HG02870 (cell line): ENCODE measurements around the gene LTBR.

ENCODE experiments used
- ATAC-seq: cut with Tn5 transposase; IDR thresholded peaks from one replicate; pipeline ENCODE4 v1.9.1; 2021; ENCODE audit warnings: mild to moderate bottlenecking, moderate library complexity; ENCODE audit not compliant: unreplicated experiment

LTBR gene

DNA sequence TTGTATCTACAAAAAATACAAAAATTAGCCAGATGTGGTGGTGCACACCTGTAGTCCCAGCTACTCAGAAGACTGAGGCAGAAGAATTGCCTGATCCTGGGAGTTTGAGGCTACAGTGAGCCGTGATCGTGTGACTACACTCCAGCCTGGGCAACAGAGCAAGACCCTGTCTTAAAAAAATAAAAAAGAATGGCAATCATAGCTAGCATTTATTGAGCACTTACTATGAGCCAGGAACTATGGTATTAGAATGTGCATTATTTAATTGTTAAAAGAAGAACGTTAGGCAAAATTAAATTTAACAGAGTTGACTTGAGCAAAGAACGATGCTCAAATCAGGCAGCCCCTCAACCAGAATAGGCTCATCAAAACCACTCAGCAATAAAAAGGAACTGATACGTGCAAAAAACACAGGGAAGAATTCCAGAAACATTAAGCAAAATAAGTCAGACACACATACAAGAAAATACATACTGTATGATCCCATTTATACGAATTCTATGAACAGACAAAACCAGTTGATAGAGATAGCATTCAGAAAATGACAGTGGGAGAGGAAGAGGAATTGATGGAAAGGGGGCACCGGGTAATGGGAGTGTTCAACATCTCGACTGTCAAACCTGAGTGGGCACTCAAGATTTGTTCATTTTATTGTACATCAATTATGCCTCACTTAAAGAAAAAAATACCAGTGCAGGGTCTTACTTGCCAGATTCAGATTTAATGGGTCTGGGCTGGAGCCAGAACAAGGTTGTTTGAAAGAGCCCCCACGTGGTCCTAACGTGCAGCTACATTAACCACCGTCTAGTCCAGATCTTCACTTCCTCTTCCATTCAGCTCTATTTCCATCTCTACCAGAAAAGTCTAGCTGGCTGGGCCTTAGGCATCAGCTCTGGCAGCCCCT lies 16.6 kb upstream of the LTBR start:
- ATAC-seq, result no peak

DNA sequence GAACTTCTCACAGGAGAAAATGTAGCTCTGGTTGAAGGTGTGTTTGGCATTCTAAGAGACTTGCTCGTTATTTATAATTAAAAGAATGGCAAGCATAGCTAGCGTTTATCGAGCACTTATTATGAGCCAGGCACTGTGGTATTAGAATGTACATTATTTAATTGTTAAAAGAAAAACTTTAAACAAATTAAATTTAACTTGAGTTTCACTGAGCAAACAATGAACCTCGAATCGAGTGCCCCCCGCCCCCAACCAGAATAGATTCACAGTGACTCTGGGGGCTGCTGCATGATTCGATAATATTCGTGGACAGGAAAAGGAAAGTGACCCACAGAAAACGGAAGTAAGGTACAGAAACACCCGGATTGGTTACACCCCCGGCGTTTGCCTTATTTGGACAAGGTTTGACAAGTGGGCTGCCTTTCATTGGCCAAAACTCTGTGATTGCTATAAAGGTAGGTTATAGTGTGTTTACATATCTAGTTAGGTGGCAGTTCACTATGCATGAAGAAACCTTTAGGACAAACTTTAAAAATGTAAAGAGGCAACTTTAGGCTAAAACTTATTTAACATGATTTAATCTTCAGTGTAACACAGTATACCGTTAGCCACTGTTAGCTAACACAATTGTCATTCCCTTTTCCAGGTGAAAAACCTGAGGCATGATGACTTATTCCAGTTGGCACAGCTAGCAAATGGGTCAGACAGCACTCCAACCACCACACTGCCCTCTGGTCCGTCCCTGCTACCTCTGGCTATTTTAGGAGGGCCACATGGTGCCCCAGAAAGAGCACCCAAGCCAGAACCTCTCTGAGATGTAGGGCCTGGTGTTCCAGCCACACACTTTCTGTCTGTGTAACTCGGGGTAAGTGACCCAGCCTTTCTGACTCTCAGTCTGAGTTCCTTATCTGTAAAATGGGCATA lies 15.7 kb upstream of the LTBR start:
- ATAC-seq, result no peak

DNA sequence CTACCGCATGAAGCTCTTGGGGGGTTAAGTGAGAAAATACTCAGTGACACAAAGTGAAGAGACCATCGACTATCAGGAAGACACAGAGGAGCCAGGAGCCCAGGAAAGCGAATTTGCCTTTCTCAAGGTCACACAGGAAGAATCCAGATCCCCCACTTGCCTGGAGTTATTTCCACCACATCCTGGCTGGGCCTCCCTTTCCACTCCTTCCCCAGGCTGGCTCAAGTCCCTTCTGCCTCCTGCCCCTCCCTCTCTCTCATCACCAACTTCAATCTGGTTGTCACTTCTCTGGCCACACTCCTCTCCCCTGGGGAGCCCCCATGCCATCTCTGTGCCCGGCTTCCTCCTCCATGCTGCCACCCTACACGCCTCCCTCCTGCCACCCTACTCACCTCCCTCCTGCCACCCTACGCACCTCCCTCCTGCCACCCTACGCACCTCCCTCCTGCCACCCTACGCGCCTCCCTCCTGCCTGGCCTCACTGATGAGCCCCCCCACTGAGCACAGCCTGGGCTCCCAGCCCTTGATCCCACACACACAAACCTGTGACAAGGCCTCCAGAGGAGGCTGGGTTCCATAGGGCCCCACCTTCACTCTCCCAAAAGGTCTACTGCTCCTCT lies 14.9 kb upstream of the LTBR start:
- no peak for ATAC-seq

DNA sequence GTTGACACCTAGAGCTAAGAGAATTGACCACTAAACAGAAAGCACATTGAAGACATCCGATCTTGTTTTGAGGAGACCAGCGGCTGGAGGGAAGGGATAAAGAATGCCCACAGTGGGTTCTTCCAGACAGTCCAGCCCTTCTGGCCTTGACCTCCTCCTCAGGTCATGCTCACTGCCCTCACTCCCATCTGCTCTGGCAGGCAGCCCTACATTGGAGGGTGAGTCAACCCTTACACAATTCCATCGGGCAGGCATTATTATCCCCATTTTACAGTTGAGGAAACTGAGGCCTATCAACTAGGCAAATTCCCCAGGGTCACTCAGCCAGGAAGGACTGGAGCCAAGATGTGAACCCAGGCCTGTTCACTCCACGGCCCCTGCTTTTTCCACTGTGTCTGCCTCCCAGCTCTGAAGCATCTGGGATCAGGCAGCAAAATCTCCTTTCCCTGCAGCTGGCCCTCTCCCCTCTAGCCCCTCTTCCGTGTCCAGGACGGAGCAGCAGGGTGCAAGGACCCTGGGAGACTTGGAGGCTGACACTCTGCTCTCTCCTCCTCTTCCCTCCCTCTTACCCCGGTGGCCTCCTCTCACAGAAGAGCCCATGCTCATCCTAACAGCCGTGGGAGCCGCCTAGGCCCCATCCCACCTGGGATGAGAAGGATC lies 13.9 kb upstream of the LTBR start:
- ATAC-seq, result no peak

DNA sequence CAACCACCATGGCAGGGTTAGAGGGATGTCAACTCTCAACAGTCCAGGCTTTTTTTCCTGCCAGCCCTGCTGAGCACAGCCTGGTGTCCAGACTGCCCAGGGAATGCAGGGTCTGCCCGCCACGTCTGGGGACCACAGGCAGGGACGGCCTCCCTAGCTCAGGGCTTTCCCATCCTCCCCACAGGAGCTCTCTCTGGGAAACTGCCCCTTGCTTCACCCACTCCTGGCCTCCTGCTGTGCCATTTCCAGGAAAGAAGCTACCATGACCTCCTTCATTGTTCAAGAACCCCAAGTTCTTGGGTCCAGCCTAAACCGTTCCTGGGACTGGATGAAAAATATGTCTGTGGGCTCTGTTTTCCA lies 13.4 kb upstream of the LTBR start:
- no peak for ATAC-seq

DNA sequence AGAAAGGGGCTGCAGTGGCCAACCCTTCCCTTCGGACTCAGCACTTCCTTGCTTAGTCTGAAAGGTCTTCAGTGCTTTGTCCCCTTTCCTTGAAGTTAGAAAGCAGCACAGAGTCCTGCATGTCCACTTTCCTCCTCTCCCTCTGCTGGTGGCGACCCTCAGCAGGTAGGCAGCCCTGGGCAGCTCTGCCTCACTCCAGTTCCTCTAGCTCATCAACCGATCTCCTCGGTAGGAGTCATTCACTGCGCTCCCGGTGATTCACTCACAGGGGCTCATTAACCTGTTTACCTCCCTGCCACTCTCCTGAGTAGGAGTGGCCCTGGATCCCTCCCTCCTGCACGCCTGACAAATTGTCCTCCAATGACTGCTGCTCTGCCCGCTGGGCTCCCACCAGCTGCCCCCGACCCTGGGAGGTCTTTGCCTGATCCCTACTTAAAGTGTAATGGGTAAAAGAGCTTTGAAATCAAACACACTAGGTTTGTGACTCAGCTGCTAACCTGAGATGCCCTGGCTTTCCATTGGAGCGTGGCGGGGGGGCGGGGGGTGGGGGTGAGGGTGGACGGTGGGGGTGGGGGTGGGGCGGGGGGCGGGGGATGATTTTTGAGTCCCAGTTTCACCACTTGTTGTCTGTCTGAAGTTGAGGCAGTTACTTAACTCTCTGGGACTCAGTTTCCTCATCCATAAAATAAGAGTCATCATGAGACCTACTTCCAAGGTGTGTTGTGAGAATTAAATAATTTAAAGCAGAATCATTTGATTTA lies 12.8 kb upstream of the LTBR start:
- no peak for ATAC-seq

DNA sequence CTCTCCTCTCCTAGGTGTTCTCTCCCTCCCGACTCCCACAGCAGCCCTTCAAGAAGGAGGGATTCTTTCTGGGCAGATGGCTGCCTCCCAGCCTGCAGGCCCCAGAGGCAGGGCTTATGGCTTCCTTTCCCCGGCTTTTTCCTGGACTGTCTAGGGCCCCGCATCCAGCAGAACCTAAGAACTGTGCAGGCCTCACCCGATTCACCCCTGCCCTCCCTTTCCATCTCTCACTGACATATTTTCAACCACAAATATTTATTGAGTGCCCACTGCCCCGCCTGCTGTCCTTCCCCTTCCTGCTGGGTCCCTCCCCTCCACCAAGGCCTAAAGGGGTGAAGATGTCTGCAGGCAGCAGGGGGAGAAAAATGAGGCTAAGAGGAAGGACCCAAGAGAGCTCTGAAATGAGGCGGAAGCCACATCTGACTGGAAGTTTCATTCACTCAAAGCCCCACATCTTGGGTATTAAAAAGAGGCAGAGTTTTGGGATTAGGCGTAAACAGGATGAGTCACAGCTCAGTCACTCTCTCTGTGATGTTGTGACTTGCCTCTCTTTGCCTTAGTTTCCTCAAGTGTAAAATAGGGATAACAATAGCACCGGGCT lies 11.5 kb upstream of the LTBR start:
- no peak for ATAC-seq

DNA sequence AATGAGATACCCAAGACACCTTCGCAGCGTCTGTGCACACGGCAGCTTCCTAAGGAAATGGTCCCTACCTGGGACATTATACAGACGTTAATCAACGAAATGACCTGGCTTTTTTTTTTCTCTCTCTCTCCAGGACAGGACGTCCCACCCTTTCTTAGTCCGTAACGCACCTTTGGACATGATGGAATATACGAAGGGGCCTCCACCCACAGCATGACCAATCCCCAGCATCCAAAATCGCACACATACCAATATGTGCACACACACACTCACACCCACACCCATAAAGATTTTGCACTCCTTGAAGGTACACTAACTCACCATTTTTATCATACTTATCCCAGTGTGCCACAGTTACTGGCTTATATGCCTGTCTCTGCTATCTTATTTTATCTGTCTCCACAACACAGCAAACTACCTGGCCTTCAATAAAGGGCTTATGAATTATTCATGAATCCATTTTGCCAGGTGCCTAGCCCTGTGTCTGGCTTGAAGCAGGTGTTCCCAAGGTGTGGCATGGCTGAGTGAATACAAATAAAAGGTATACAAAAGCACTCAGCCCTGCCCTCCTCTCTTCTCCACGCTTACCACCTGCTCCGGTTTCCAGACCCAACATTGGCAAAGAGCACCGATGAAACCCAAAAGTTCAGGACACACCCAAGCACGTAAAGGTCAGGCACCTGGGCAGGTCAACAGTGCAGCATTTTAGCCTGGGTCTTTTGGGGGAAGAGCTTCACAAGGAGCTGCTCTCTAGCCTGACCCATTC lies 10.8 kb upstream of the LTBR start:
- ATAC-seq, result no peak

DNA sequence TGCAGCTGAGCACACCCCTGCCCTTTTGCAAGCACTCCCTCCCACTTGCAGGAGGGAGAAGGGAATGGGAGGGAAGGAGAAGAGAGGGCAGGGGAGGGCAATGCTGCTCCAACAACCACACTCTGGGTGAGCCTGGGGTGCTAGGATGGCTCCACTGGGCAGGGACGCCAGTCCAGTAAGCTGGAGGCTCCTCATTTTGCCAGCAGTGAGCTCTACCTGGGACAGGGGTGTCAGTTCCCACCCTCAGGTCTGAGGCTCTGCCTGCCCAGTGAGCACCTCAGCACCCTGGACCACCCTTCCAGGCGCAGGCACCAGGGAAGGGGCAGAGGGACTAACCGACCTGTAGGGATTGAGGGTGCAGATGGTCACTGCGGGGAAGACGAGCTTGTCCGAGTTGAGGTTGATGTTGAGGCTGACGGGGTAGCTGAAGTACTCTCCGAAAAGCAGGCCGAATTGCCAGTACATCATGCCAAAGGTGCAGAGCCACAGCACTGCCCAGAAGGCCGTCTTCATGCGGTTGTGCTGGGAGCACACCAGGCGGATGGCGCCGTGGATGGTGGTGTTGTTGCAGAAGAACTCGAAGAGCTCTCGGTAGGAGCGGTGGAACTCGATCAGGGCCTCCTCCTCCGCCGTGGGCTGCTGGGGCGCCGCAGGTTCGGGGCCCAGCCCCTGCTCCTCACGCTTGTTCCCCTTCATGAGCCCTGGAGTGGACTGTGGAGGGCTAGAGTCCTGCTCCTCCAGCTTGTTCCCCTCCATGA lies 9.8 kb upstream of the LTBR start:
- ATAC-seq, result no peak

DNA sequence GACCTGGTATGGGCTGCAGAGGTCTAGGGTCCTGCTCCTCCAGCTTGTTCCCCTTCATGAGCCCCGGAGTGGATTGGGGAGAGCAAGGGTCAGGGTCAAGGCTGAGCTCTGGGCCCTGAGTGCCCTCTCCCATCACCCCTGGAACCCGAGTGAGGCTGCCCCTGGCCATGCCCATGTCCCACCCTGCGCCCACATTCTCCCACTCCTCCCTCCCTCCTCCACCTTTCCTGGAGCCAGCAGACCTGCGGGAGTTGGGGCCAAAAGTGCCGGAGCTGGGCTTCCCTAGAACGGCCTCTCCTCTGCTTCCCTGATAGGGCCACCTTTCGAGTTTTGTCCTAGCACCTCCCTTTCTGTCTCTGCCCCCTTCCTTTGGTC lies 9.2 kb upstream of the LTBR start:
- ATAC-seq, result no peak

DNA sequence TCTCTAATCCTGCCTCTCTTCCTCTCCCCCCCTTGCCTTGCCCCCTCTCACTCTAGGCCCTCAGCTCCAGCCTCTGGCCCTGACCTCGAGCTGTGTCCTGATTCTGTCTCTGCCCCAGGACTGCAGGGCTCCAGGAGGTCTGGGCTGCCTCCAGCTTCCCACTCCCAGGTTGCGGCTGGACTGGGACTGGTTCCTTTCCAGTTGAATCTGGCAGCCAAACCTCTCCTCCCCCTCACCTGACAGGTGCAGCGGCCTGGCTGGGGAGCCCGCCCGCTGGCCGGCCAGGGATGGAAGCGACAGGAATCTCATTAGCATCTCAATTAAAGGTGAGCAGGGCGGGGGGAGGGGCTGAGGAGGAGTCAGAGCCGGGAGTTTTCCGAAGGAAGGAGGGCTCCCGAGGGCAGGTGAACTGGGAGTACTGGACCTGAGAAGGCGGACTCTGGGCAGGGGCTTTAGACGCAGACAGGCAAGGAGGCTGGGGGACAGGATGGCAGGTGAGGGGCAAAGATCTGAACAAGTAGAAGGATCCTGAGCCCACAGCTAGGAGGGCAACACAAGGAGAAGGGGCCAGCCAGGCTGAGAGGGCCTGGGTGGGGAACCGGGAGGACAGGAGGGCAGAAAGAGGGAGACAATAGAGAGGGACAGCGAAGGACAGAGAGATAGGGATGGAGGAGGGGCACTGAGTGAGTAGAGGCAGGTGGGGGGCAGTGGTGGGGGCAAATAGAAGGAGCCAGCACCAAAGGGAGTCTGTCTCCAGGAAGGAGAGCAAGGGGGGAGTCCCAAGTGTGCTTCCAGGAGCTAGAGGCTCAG lies 8.5 kb upstream of the LTBR start, which contains the start of gene SCNN1A:
TSS of gene SCNN1A (minus strand) at position 295 of the 810 bp plus-strand sequence. CDS start 780 bp downstream, outside the sequence.
- ATAC-seq, result no peak

DNA sequence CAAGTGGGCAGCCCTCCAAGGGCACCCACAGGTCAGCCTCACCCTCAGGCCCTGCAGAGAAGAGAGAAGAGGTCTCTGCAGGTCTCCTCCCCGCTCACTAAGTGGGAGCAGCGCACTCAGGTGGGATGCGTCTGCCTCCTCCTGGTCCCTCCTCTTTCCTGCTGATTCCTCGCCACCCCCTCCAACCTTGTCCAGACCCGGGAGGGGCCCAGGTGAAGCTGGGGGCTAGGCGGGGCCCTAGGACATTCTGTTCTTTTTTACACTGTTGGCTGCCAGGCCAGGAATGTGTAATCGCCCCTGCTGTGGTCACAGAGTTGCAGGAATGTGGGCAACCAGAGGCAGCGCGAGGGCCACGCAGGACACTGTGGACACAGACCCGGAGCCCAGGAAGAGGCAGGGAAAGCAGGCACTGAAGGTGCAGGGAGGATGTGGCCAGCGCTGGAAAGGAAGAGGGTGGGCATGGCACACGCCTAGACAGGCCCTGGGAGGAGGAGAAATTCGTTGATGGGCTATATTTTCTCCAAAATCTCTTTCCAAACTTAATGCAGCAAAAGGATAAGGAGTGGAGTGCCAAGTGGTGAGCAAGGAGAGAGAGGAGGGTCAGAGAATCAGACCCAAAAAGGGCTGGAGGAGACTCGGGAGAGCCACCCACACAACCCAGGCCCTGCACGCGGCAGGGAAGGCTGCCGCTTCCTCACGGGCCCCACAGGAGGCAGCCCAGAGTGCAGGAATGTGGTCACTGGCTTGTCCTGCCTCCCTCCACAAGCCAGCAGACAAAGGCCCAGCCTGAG lies 7.7 kb upstream of the LTBR start:
- no peak for ATAC-seq

DNA sequence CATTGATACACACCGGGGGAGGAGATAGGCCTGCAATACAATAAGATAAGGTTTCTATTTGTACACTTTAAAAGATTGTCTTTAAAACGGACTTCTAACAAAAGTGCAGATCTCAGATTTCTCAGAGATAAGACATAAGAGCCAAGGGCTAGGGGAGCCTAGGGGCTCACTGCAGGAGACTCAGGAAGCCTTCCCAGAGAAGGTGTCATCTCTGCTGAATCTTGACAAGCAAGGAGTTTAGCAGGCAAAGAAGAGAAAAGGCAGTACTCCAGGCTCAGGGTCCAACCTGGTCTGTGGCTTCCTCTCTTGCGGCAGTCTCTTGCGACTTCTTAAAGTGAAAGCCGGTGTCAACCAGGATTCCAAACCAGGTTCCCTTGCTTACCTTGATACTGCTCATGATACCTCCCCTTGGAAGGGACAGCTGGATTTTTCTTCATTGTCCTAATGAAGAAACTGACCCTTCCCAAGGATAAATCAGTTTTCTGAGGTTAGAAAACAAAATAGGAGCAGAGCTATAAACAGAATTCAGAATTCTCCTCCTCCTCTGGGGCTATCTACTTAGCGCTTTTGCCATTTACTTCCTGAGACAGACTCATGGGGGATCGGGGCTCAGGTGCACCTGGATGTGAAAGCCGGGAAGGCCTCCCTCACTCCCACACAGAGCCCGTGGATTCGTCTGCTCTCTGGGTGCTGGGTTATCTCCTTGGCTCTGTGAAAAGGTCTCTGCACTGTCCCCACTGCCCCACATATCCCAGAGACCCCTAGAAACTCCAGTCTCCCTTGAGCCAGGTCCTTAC lies 6.9 kb upstream of the LTBR start:
- no peak for ATAC-seq

DNA sequence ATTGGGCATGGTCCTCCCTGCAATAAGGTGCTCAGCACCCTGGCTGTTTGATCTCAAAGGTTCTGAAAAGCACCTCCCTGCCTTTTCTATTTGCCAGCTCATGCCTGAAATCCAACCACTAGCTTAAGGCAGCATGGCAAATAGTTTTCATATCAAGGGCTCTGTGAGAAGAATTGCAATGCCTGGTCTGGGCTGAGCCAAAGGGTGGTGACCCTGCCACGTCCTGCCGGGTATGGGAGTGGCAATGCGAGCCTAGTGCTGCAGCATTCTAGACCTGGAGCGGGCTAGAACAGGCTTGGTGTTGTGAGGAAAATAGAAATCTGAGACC lies 6.3 kb upstream of the LTBR start:
- no peak for ATAC-seq

DNA sequence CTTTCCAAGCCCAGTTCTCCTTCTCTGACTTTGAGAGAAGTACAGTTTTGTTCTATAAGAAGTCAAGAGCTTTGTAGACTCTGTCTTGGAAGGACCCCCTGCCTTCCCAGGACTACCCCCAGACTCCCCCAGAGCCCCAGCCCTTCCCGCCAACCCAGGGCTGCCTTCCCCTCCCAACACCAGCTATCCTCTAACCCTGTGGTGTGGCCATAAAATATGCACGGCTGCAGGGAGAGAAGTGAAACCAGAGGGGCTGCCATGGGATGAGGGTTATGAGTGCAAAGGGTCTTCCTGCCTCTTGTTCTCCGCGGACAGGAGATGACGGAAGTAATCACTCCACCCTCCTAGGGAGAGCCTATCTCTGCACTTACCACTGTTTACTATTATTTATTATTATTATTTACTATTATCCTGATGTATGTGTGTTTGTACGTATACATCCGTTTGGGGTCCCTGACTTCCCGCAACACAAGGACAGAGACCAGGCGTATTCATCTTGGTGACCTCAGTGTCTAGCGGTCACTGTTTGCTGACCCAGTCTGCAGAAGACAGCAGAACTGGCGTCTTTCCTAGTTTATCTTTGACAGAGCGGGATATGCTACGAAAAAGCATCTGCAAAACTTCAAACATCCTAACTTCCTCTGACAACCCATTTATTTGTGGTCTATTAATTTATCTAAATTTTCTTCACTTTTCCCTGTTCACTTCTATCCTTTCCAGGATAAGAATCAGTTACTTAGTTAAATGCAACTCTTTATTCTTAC lies 5.1 kb upstream of the LTBR start:
- no peak for ATAC-seq
